H9 (cell line): ENCODE data around the gene CTF1. TPM values are rescaled to one million over a fixed set of nuclear protein-coding genes. Genes with fewer than 3 reads are reported as not detected.

Experiments
- DNase-seq: peaks from one replicate; pipeline ENCODE4 v3.0.0-alpha.2; 2017
- H2AFZ ChIP-seq: one replicate; pipeline ENCODE4 v1.6.1; 2013; ENCODE audit warnings: mild to moderate bottlenecking, low read length, control low read depth, moderate library complexity
- H2AK5ac ChIP-seq: 2 replicates; pipeline ENCODE4 v1.6.1; 2013; ENCODE audit warnings: low read length, control low read depth, mixed read lengths; ENCODE audit not compliant: insufficient read length
- H2BK120ac ChIP-seq: one replicate; pipeline ENCODE4 v1.6.1; 2013; ENCODE audit warnings: low read depth, mild to moderate bottlenecking, low read length, control low read depth, inconsistent platforms; ENCODE audit not compliant: poor library complexity, severe bottlenecking
- H2BK12ac ChIP-seq: 2 replicates; pipeline ENCODE4 v1.6.1; 2013; ENCODE audit warnings: low read length, control low read depth, mixed read lengths, low read depth; ENCODE audit not compliant: insufficient read length
- H2BK15ac ChIP-seq: 2 replicates; pipeline ENCODE4 v1.6.1; 2013; ENCODE audit warnings: low read depth, low read length, control low read depth
- H2BK20ac ChIP-seq: one replicate; pipeline ENCODE4 v1.6.1; 2013; ENCODE audit warnings: low read depth, mild to moderate bottlenecking, low read length, control low read depth, inconsistent platforms; ENCODE audit not compliant: poor library complexity, severe bottlenecking
- H2BK5ac ChIP-seq: 2 replicates; pipeline ENCODE4 v1.6.1; 2013; ENCODE audit warnings: low read length, control low read depth, mixed read lengths; ENCODE audit not compliant: insufficient read length
- H3K14ac ChIP-seq: 2 replicates; pipeline ENCODE4 v1.6.1; 2013; ENCODE audit warnings: low read length, control low read depth; ENCODE audit not compliant: insufficient read depth
- H3K18ac ChIP-seq: 2 replicates; pipeline ENCODE4 v1.6.1; 2013; ENCODE audit warnings: low read depth, mild to moderate bottlenecking, mixed read lengths, low read length, control low read depth; ENCODE audit not compliant: insufficient read length
- H3K23ac ChIP-seq: 2 replicates; pipeline ENCODE4 v1.6.1; 2013; ENCODE audit warnings: low read length, control low read depth, mixed read lengths, low read depth; ENCODE audit not compliant: insufficient read length
- H3K23me2 ChIP-seq: 2 replicates; pipeline ENCODE4 v1.6.1; 2013; ENCODE audit warnings: low read depth, mild to moderate bottlenecking, mixed read lengths, low read length, control low read depth; ENCODE audit not compliant: insufficient read length, poor library complexity, severe bottlenecking
- H3K27ac ChIP-seq: 2 replicates; pipeline ENCODE4 v1.5.1; 2013; ENCODE audit warnings: low read length, control low read depth, mixed read lengths, low read depth; ENCODE audit not compliant: insufficient read length
- H3K27me3 ChIP-seq: 2 replicates; pipeline ENCODE4 v1.6.1; 2013; ENCODE audit warnings: low read length, control low read depth, inconsistent platforms; ENCODE audit not compliant: insufficient read depth
- H3K4ac ChIP-seq: 2 replicates; pipeline ENCODE4 v1.6.1; 2013; ENCODE audit warnings: low read depth, mild to moderate bottlenecking, control low read depth, inconsistent platforms, low read length, moderate library complexity
- H3K4me1 ChIP-seq: 2 replicates; pipeline ENCODE4 v1.6.1; 2013; ENCODE audit warnings: low read length, control low read depth, inconsistent platforms; ENCODE audit not compliant: insufficient read depth
- H3K4me2 ChIP-seq: 2 replicates; pipeline ENCODE4 v1.6.1; 2013; ENCODE audit warnings: low read length, control low read depth, mixed read lengths; ENCODE audit not compliant: insufficient read length, insufficient read depth
- H3K56ac ChIP-seq: 2 replicates; pipeline ENCODE4 v1.6.1; 2013; ENCODE audit warnings: low read depth, mild to moderate bottlenecking, mixed read lengths, low read length, control low read depth; ENCODE audit not compliant: insufficient read length
- H3K79me1 ChIP-seq: 2 replicates; pipeline ENCODE4 v1.6.1; 2013; ENCODE audit warnings: low read depth, mild to moderate bottlenecking, moderate library complexity, low read length, control low read depth, inconsistent platforms; ENCODE audit not compliant: insufficient read depth, poor library complexity, severe bottlenecking
- H3K79me2 ChIP-seq: 2 replicates; pipeline ENCODE4 v1.6.1; 2013; ENCODE audit warnings: low read length, control low read depth, inconsistent platforms; ENCODE audit not compliant: insufficient read depth
- H3K9ac ChIP-seq: 2 replicates; pipeline ENCODE4 v1.6.1; 2013; ENCODE audit warnings: low read length, control low read depth, mixed read lengths; ENCODE audit not compliant: insufficient read length; ENCODE audit errors: extremely low read depth
- H3K9me3 ChIP-seq: one replicate; pipeline ENCODE4 v1.6.1; 2013; ENCODE audit warnings: low read depth, low read length, inconsistent platforms; ENCODE audit not compliant: control insufficient read depth
- H3T11ph ChIP-seq: one replicate; pipeline ENCODE4 v1.6.1; 2013; ENCODE audit warnings: mild to moderate bottlenecking, low read length, control low read depth, inconsistent platforms
- H4K20me1 ChIP-seq: one replicate; pipeline ENCODE4 v1.6.1; 2013; ENCODE audit not compliant: control insufficient read depth, insufficient read length, insufficient read depth
- H4K5ac ChIP-seq: 2 replicates; pipeline ENCODE4 v1.6.1; 2013; ENCODE audit warnings: low read depth, mild to moderate bottlenecking, mixed read lengths, low read length, control low read depth; ENCODE audit not compliant: insufficient read length
- H4K8ac ChIP-seq: replicated peaks from 2 replicates; pipeline ENCODE4 v1.6.1; 2013; ENCODE audit warnings: low read length, control low read depth, mixed read lengths, low read depth; ENCODE audit not compliant: insufficient read length
- H4K91ac ChIP-seq: 2 replicates; pipeline ENCODE4 v1.6.1; 2013; ENCODE audit warnings: low read depth, mild to moderate bottlenecking, moderate library complexity, mixed read lengths, low read length, control low read depth; ENCODE audit not compliant: insufficient read length
- H3K27ac Mint-ChIP-seq, 3 experiments: 2 replicates in 2 of 3; 3 replicates in 1 of 3; pipeline ENCODE4 v1.8.0; 2020 to 2021; ENCODE audit warnings: mixed read lengths in 3 of 3, mild to moderate bottlenecking in 1 of 3, moderate library complexity in 1 of 3
- H3K27me3 Mint-ChIP-seq: 2 replicates; pipeline ENCODE4 v1.8.0; 2021; ENCODE audit warnings: low read depth, mild to moderate bottlenecking, moderate library complexity, mixed read lengths
- H3K36me3 Mint-ChIP-seq, 3 experiments: 2 replicates in 2 of 3; 3 replicates in 1 of 3; pipeline ENCODE4 v1.8.0; 2020 to 2021; ENCODE audit warnings: low read depth in 3 of 3, mixed read lengths in 3 of 3; ENCODE audit not compliant: insufficient read depth in 1 of 3
- H3K4me1 Mint-ChIP-seq, 2 experiments: 2 replicates each; pipeline ENCODE4 v1.8.0; 2020; ENCODE audit warnings: mixed read lengths in 2 of 2
- H3K4me3 Mint-ChIP-seq, 2 experiments: 2 replicates in 1 of 2; 3 replicates in 1 of 2; pipeline ENCODE4 v1.8.0; 2020 to 2021; ENCODE audit warnings: mild to moderate bottlenecking in 2 of 2, mixed read lengths in 2 of 2, moderate library complexity in 1 of 2
- H3K9me3 Mint-ChIP-seq, 2 experiments: 2 replicates in 1 of 2; 3 replicates in 1 of 2; pipeline ENCODE4 v1.8.0; 2020; ENCODE audit warnings: mild to moderate bottlenecking in 2 of 2, mixed read lengths in 2 of 2, moderate library complexity in 1 of 2
- WGBS: extraction: QIAGEN DNeasy Blood & Tissue Kit; methylation state at CpG from one replicate; pipeline ENCODE4 v1.1.7; 2013; ENCODE audit warnings: missing lambda C conversion rate, low lambda C conversion rate, mixed read lengths; ENCODE audit not compliant: insufficient read length; ENCODE audit errors: extremely low coverage; 5-methylcytosine and 5-hydroxymethylcytosine counted together
- total RNA-seq: library from RNA; stranded (reverse); gene quantifications from 2 replicates; pipeline ENCODE4 v1.2.1, GENCODE V29; 2021
- TF ChIP-seq, protein P1 (sequence below): fragments of 200-600 bp; sonication (generic); conservative IDR thresholded peaks from 3 replicates; pipeline ENCODE4 v1.8.0; 2021; ENCODE audit warnings: antibody characterized with exemption, mild to moderate bottlenecking

The CTF1 gene
- total RNA-seq, 1 experiment from 2014 or later, result 0.72 TPM

DNA sequence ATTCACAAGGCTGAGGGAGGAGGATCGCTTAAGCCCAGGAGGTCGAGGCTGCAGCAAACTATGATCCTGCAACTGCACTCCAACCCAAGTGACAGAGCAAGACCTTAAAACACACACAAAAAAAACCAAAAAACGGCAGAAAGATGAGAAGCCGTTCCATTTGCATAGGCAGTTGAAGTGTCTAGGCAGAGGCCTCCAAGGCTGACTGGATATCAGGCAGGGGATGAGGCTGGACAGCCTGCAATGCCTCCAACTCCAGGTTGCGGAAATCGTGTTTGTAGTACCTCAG is 25.0 kb downstream of the CTF1 start:
- H3K4me3 Mint-ChIP-seq, result peak overlapping the region; percentile 93 to 100
- Histone ChIP-seq H3T11ph (no peak overlapping the region), H3K18ac (no peak overlapping the region), H2AFZ (no peak overlapping the region), H2BK12ac (no peak overlapping the region), H3K27me3 (no peaks in the 10 kb centered on the region), H3K79me2 (no peaks in the 10 kb centered on the region), H3K9ac (no peak overlapping the region), H3K27ac (no peak overlapping the region), H4K5ac (no peak overlapping the region), H3K4me2 (peak overlapping the region; percentile 58), H3K56ac (no peak overlapping the region), H2BK20ac (no peak overlapping the region), H3K79me1 (no peaks in the 10 kb centered on the region), H2BK15ac (no peak overlapping the region), H4K91ac (no peak overlapping the region), H3K23me2 (peaks cover 10% of the 10 kb centered on the region), H2BK5ac (no peak overlapping the region), H2AK5ac (no peak overlapping the region), H4K8ac (no peak overlapping the region), H3K9me3 (no peaks in the 10 kb centered on the region), H3K4me1 (no peaks in the 10 kb centered on the region), H2BK120ac (no peak overlapping the region), H4K20me1 (no peaks in the 10 kb centered on the region), H3K4ac (no peak overlapping the region), H3K14ac (no peak overlapping the region), H3K23ac (no peak overlapping the region)
- H3K36me3 Mint-ChIP-seq, result peaks cover 7 to 10% (median 8%) of the 10 kb centered on the region in 3 experiments
- TF ChIP-seq, protein P1, sequence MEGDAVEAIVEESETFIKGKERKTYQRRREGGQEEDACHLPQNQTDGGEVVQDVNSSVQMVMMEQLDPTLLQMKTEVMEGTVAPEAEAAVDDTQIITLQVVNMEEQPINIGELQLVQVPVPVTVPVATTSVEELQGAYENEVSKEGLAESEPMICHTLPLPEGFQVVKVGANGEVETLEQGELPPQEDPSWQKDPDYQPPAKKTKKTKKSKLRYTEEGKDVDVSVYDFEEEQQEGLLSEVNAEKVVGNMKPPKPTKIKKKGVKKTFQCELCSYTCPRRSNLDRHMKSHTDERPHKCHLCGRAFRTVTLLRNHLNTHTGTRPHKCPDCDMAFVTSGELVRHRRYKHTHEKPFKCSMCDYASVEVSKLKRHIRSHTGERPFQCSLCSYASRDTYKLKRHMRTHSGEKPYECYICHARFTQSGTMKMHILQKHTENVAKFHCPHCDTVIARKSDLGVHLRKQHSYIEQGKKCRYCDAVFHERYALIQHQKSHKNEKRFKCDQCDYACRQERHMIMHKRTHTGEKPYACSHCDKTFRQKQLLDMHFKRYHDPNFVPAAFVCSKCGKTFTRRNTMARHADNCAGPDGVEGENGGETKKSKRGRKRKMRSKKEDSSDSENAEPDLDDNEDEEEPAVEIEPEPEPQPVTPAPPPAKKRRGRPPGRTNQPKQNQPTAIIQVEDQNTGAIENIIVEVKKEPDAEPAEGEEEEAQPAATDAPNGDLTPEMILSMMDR, result no peak
- no peak for DNase-seq
- no CpG with 5 or more reads among the region's 6 CpGs for WGBS
- H3K27me3 Mint-ChIP-seq, result no peaks in the 10 kb centered on the region
- peak overlapping the region in 1 of 3 experiments; percentile 100; a peak in 4 of 7 replicates for H3K27ac Mint-ChIP-seq
- peaks cover 12 to 19% of the 10 kb centered on the region in 2 experiments for H3K4me1 Mint-ChIP-seq
- no peaks in the 10 kb centered on the region; a peak in 1 of 5 replicates for H3K9me3 Mint-ChIP-seq
